ENCODE measurements around the gene TOE1.

- no peak for TF ChIP-seq CTCF (IDR thresholded peaks at IDR 0.05; ENCODE audit: low read depth, low read length)
- no peak for TF ChIP-seq EZH2phosphoT487 (IDR thresholded peaks at IDR 0.05; ENCODE audit: low read depth)
Measured at GRCh38 chr1:45344499-45344898, 4.5 kb downstream of the TOE1 start.

Data from OCI-LY3 (cell line).